Measurements from ENCODE around the gene PCDHB7. TPM values are rescaled to one million over a fixed set of nuclear protein-coding genes. Genes with fewer than 3 reads are reported as not detected.
"Not testable (repeated sequence)": the region's sequence is repeated elsewhere in the genome, so short reads cannot be mapped to it uniquely, and the experiment has no call there.

Gene PCDHB7
- total RNA-seq, 4 donors from 2014 or later, result 1.7 to 3.0 (median 2.4) TPM

GRCh38 chr5:141208478-141208877 lies 36.0 kb downstream of the PCDHB7 start, which contains the start of gene PCDHB12:
TSS of gene PCDHB12 (plus strand) at chr5:141208719. CDS start at chr5:141208908, 189 bp downstream.
- peaks cover 0 to 88% (median 3%) of the 10 kb centered on the region in 3 donors for H3K9me3 ChIP-seq
- no peaks in the 10 kb centered on the region for H3K36me3 ChIP-seq
- no peak for TF ChIP-seq POLR2A (IDR thresholded peaks at IDR 0.05)
- no peak for TF ChIP-seq POLR2AphosphoS5 (IDR thresholded peaks at IDR 0.05)
- no peak for TF ChIP-seq EP300 (IDR thresholded peaks at IDR 0.05)
- peak in 3 of 4 experiments; percentile 14 to 30 (median 14) for TF ChIP-seq CTCF (IDR thresholded peaks at IDR 0.05)
- 23 to 24% methylated on average over 11 of the region's 11 CpGs for WGBS, 2 donors (ENCODE audit: low coverage in 1 of 2)
- H3K27ac ChIP-seq, result no peak within 1 kb of the TSS
- peak within 1 kb of the TSS in 1 of 2 donors; percentile 21 for H3K4me3 ChIP-seq
- no peak for ATAC-seq
- H3K4me1 ChIP-seq, result no peaks in the 10 kb centered on the region
- H3K27me3 ChIP-seq, result peaks cover 15% of the 10 kb centered on the region

GRCh38 chr5:141210281-141210680 lies 37.8 kb downstream of the PCDHB7 start:
- H3K27me3 ChIP-seq, result peaks cover 16% of the 10 kb centered on the region
- not testable (repeated sequence) for ATAC-seq, H3K27ac ChIP-seq, H3K4me1 ChIP-seq, H3K4me3 ChIP-seq, H3K36me3 ChIP-seq
- 29 to 40% methylated on average over 1 to 10 of the region's 39 CpGs for WGBS, 2 donors (ENCODE audit: low coverage in 1 of 2)
- peaks cover 0 to 90% (median 5%) of the 10 kb centered on the region in 3 donors for H3K9me3 ChIP-seq

DNA sequence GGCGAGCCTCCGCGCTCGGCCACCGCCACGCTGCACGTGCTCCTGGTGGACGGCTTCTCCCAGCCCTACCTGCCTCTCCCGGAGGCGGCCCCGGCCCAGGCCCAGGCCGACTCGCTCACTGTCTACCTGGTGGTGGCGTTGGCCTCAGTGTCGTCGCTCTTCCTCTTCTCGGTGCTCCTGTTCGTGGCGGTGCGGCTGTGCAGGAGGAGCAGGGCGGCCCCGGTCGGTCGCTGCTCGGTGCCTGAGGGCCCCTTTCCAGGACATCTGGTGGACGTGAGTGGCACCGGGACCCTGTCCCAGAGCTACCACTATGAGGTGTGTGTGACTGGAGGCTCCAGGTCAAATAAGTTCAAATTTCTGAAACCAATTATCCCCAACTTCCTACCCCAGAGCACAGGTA lies 38.4 kb downstream of the PCDHB7 start:
- H3K27ac ChIP-seq, H3K4me1 ChIP-seq, ATAC-seq, H3K36me3 ChIP-seq, H3K4me3 ChIP-seq: not testable (repeated sequence)
- Histone ChIP-seq H3K9me3 (peaks cover 0 to 92% (median 6%) of the 10 kb centered on the region in 3 donors), H3K27me3 (peaks cover 19% of the 10 kb centered on the region)
- no CpG with 5 or more reads among the region's 27 CpGs for WGBS, 2 donors (ENCODE audit: low coverage in 1 of 2)

DNA sequence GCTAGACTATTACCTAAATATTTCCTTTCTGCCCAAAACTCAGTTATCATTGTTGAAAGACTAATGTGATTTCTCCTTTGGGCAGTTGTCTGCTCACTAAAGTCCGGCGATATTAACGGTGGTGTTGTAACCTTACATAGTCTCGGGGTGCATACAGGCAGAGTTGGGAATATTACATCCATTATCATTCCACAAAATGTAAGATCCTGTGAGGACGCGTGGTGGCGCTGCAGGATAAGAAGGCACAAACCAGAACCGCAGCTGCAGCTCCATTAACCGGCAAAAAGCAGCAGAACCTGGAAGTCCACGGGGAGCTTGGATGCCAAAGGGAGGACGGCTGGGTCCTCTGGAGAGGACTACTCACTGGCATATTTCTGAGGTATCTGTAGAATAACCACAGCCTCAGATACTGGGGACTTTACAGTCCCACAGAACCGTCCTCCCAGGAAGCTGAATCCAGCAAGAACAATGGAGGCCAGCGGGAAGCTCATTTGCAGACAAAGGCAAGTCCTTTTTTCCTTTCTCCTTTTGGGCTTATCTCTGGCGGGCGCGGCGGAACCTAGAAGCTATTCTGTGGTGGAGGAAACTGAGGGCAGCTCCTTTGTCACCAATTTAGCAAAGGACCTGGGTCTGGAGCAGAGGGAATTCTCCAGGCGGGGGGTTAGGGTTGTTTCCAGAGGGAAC lies 41.4 kb downstream of the PCDHB7 start, which contains the start of gene PCDHB13:
TSS of gene PCDHB13 (plus strand) at position 264 of the 684 bp plus-strand sequence. CDS start at position 469, 205 bp downstream.
- not testable (repeated sequence) for H3K27ac ChIP-seq, H3K4me1 ChIP-seq
- 11 to 14% methylated on average over 6 to 8 of the region's 18 CpGs for WGBS, 2 donors (ENCODE audit: low coverage in 1 of 2)
- H3K36me3 ChIP-seq, result peaks cover 0 to 11% of the 10 kb centered on the region in 2 donors
- peaks cover 0 to 96% (median 6%) of the 10 kb centered on the region in 3 donors for H3K9me3 ChIP-seq
- peaks cover 22% of the 10 kb centered on the region for H3K27me3 ChIP-seq
- peak within 1 kb of the TSS in 1 of 2 donors; percentile 15 for H3K4me3 ChIP-seq
- peak; percentile 25 for ATAC-seq
- TF ChIP-seq CTCF (IDR thresholded peaks at IDR 0.05), result peak in 3 of 4 experiments; percentile 12 to 51 (median 20)

- H3K36me3 ChIP-seq, result peaks cover 0 to 17% of the 10 kb centered on the region in 2 donors
- peaks cover 0 to 96% (median 3%) of the 10 kb centered on the region in 3 donors for H3K9me3 ChIP-seq
- H3K27me3 ChIP-seq, result peaks cover 19% of the 10 kb centered on the region
- ATAC-seq, H3K27ac ChIP-seq, H3K4me3 ChIP-seq, H3K4me1 ChIP-seq: not testable (repeated sequence)
- WGBS, 2 donors (ENCODE audit: low coverage in 1 of 2), result no CpG with 5 or more reads among the region's 12 CpGs
These were observed 42.1 kb downstream of the PCDHB7 start for GRCh38 chr5:141214583-141214982.

GRCh38 chr5:141215504-141215903 lies 43.1 kb downstream of the PCDHB7 start:
- not testable (repeated sequence) for H3K4me3 ChIP-seq, ATAC-seq, H3K4me1 ChIP-seq, H3K27ac ChIP-seq
- 43 to 50% methylated on average over 5 to 17 of the region's 40 CpGs for WGBS, 2 donors (ENCODE audit: low coverage in 1 of 2)
- Histone ChIP-seq H3K36me3 (peaks cover 0 to 18% of the 10 kb centered on the region in 2 donors), H3K9me3 (peaks cover 0 to 96% (median 3%) of the 10 kb centered on the region in 3 donors), H3K27me3 (peaks cover 10% of the 10 kb centered on the region)

DNA sequence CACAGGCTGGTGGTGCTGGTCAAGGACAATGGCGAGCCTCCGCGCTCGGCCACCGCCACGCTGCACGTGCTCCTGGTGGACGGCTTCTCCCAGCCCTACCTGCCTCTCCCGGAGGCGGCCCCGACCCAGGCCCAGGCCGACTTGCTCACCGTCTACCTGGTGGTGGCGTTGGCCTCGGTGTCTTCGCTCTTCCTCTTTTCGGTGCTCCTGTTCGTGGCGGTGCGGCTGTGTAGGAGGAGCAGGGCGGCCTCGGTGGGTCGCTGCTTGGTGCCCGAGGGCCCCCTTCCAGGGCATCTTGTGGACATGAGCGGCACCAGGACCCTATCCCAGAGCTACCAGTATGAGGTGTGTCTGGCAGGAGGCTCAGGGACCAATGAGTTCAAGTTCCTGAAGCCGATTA lies 43.6 kb downstream of the PCDHB7 start:
- H3K9me3 ChIP-seq, result peaks cover 0 to 96% (median 3%) of the 10 kb centered on the region in 3 donors
- WGBS, 2 donors (ENCODE audit: low coverage in 1 of 2), result 58% methylated on average over 2 of the region's 26 CpGs; no CpG with 5 or more reads in 1 of the 2 donors
- not testable (repeated sequence) for H3K4me1 ChIP-seq, H3K27ac ChIP-seq, H3K4me3 ChIP-seq, H3K27me3 ChIP-seq, ATAC-seq
- H3K36me3 ChIP-seq, result peaks cover 0 to 18% of the 10 kb centered on the region in 2 donors

Measured in gastroesophageal sphincter (tissue), 4 donors.